HG02885 (cell line): ENCODE data around the gene WIPF1.

Experiments used
- ATAC-seq: cut with Tn5 transposase; IDR thresholded peaks from one replicate; pipeline ENCODE4 v1.9.1; 2021; ENCODE audit warnings: mild to moderate bottlenecking; ENCODE audit not compliant: unreplicated experiment, poor library complexity

Gene WIPF1

GRCh38 chr2:174623106-174623637, 25.6 kb upstream of the WIPF1 start:
- ATAC-seq, result no peak

- ATAC-seq, result no peak
Measured at GRCh38 chr2:174621323-174621722, 23.7 kb upstream of the WIPF1 start.

DNA sequence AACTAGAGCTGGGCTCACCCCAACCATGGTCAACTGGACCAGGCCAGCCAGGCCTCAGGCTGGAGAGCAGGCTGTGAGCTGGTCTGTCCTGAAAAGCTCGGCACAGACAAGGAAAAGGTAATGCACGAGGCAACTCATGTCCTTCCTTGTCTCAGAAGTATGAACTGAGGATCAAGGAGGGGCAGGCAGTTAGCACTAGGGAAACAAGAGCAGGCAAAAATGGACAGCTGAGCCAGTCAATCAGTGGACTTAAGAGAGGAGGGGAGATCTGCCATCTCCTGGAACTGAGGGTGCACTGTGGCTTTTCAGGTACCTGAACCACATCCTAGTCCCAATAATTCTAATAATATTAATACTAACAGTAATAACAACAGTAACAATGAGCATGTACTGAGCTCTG, 20.6 kb upstream of the WIPF1 start:
- no peak for ATAC-seq

- no peak for ATAC-seq
Measured at GRCh38 chr2:174617718-174618117, 20.1 kb upstream of the WIPF1 start.

DNA sequence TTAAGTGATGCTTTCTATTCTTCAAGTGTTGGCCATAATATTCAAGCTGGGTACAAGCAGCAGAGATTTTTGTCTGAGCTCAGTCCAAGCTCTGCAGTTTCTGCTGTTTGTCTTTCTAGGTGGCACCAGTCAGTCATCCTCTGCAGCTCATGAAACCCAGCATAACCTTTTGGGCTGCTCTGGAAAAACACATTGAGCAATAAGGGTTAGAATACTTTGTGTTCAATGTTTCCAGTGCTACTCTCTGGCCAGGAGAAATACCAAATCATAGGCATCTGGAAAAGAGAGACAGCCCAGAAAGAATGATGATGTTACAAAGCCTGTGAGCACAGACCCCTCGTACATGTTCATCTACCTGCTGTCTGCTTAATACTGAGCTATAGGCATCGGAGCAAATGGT, 19.5 kb upstream of the WIPF1 start:
- ATAC-seq, result no peak

DNA sequence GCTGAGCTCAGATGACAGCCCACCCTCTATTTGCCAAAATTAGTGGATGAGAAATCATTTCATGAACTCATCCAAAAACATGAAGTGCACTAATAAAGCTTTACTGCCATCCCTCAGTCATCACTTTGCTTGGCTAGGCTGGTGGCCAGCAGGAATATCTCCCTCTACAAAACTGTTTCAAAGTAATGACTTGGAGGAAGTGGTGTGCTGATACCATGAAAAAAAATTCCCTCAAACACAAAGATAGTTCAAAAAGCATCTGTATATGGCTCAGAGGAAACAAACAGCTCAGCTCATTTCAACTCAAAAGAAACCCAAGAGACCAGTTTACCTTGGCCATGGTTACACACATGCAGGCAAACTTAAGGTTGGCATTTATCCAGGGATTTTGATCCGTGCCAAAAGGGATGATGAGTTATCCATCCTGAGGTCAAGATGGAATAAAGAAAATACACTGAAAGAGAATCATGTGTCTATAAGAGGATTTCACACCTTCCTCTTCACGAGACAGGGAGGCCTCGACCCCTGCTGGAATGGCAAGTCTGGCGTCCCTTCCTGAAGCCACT, 18.4 kb upstream of the WIPF1 start:
- peak; percentile 41 for ATAC-seq

DNA sequence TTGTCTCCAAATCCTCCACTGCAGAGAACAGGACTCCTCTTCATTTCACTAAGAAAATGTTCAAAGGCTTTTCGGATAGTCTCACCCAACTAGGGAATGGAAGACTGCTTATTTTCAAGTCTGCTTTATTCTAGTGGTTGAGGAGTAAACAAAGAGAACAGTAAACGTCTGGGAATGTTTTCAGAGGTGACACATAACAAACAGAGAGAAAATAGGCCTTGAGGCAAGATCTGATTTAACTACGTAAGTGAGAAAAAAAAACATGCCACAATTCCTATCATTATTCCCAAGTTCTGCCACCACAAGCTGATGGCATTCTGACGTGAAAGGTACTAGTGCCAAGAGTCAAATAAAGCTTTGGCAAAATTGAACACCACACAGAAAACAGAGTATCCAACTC, 16.7 kb upstream of the WIPF1 start:
- no peak for ATAC-seq

DNA sequence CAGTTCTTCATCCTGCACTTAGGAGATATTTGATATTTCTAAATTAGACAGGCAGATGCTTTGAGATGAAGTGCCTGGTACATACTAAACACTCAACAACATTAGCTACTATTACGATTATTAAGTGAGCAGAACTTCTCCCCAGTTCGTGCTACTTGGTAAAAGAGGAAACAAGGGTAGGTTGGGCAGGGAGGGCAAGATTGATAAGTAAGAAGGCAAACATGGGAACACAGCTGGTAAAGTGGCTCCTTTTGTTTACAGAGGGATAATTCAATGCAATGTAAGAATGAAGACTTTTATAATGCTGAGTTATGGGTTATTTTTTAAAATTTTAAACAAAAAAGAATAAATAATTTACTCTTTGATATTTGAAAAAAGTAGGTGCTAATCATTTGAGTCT, 15.9 kb upstream of the WIPF1 start:
- ATAC-seq, result no peak

GRCh38 chr2:174612970-174613369, 15.4 kb upstream of the WIPF1 start:
- no peak for ATAC-seq

GRCh38 chr2:174611854-174612253, 14.2 kb upstream of the WIPF1 start:
- ATAC-seq, result peak; percentile 28

GRCh38 chr2:174611006-174611405, 13.4 kb upstream of the WIPF1 start:
- ATAC-seq, result peak; percentile 7

- ATAC-seq, result peak; percentile 39
Measured at GRCh38 chr2:174610243-174610995, 12.8 kb upstream of the WIPF1 start.

DNA sequence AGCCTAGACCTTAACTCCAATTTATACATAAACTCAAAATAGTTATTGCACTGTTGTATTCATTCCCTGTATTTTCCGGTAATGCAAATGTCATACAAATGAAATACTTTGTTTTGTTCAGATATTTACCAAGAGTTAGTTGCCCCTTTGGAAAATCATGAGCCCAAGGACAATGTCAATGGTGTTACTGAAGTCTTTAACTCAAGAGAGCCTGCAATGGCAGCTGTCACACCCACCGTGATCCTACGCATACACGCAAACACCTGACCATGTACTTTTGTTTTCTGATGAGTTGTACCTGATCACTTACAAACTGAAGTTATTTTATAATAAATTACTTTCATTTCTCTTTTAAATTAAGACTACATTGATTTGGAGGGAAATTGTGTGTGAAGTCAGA, 11.7 kb upstream of the WIPF1 start:
- no peak for ATAC-seq

- ATAC-seq, result peak; percentile 52
Measured at GRCh38 chr2:174608866-174609214, 11.2 kb upstream of the WIPF1 start.

- peak; percentile 70 for ATAC-seq
Measured at GRCh38 chr2:174607989-174608865, 10.6 kb upstream of the WIPF1 start.

GRCh38 chr2:174607584-174607983, 10.0 kb upstream of the WIPF1 start:
- no peak for ATAC-seq

DNA sequence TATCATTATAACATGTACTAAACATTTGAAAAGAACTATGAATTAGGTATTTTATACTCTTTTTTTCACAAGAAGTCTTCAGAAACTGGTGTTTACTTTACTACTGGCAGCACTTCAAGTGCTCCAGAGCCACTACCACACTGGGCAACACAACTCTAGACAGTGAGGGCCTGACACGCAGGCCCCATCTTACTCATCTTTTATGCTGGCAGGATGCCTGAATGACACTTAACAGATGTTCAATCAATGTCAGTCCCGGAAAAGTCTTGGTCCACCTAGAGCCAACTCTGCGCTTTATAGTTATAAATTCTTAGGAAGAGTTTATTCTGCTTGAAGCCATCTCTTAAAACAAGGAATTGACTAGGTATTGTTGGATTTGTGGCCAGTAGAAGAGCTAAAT, 8.7 kb upstream of the WIPF1 start:
- ATAC-seq, result peak; percentile 31

DNA sequence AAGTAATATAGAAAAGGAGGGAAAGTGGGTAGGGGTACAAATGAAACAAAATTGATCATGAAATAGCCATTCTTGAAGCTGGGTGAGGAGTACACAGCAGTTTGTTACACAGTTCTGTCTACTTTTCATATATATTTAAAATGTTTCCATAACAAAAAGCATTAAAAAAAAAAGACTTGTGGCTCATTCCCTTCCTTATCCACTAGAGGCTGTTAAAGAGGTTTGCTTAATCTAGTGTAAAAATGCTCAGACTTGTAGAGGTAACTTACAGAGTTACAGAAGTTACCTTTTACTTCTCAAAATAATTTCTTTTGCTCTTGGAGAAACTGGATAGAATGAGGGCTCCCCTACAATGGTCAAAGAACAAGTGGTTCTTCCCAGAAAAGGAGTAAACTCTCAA, 8.1 kb upstream of the WIPF1 start:
- no peak for ATAC-seq

GRCh38 chr2:174603280-174603679, 5.7 kb upstream of the WIPF1 start:
- peak; percentile 33 for ATAC-seq

DNA sequence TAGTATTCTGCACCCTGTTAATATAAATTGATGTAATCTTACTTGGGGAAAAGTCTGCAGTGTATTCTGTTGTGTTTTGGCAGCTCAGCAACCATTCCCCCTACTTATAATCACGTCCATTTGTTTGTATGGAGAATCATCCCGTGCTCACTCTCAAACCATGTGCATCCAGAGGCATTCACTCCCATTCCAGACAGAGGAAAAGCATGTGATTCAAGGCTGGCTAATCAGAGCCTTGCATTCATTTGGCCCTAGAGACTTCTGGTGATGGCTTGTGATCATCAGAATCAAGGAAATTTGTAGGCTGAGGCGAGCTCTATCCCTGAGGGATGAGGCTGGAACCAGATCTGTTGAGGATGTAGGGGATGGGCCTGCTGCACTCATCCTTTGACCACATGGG, 5.1 kb upstream of the WIPF1 start:
- no peak for ATAC-seq

DNA sequence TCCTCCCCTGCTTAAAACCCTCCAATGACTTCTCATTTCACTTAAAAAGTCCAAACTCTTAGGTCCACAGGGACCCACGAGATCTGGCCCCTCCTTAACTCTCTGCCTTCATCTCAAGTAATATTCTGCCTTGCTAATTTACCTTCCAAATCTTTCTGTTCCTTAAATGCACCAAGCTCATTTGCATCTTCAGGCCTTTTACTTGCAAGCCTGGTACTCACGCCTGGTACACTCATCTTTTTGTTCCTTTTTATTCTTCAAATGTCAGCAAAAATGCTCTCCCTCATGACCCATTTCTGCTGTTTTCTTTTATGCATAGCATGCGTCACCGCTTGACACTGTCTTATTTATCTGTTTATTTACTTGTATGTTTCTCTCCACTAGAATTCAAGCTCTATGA, 2.7 kb upstream of the WIPF1 start:
- ATAC-seq, result no peak
